Measurements from ENCODE around the gene WDR38. TPM values are rescaled to one million over a fixed set of nuclear protein-coding genes. Genes with fewer than 3 reads are reported as not detected.

The WDR38 gene, protein sequence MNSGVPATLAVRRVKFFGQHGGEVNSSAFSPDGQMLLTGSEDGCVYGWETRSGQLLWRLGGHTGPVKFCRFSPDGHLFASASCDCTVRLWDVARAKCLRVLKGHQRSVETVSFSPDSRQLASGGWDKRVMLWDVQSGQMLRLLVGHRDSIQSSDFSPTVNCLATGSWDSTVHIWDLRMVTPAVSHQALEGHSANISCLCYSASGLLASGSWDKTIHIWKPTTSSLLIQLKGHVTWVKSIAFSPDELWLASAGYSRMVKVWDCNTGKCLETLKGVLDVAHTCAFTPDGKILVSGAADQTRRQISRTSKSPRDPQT
- not detected in 2 replicates for total RNA-seq

DNA sequence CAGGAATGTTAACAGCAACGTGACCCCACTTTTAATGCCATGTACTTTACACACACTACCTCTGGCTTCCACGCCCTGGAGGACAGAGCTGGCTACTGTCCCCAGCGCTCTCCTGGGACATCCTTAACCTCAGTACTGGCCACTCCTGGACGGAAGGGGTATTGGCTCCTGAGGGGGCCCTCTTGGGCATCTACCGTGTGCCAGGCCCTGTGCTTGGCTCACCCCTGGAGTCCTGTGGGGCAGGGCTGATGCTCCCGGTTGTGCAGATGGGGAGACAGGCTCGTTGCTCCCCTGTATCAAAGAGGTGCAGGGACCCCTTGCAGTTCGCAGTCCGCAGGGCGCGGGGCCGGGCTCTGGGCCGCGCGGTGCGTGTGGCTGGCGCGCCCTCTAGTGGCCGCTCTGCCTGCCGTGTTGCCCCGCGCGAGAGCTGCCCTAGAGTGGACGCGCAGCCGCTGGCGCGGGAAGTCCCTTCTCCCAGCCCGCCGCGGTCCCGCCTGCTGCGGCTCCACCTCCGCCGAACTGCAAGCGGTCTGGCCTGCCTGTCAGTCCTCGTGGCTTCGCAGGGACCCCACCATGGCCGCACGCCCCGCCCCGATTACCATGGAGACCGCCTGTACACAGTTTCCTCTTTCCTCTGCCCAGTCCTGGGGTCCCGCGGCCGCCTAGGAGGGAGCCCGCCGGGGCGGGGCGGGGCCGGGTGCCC, at the start of gene WDR38:
WDR38 (plus strand) TSS at position 632 of the 703 bp plus-strand sequence. CDS start 72 bp downstream, outside the sequence.

DNA sequence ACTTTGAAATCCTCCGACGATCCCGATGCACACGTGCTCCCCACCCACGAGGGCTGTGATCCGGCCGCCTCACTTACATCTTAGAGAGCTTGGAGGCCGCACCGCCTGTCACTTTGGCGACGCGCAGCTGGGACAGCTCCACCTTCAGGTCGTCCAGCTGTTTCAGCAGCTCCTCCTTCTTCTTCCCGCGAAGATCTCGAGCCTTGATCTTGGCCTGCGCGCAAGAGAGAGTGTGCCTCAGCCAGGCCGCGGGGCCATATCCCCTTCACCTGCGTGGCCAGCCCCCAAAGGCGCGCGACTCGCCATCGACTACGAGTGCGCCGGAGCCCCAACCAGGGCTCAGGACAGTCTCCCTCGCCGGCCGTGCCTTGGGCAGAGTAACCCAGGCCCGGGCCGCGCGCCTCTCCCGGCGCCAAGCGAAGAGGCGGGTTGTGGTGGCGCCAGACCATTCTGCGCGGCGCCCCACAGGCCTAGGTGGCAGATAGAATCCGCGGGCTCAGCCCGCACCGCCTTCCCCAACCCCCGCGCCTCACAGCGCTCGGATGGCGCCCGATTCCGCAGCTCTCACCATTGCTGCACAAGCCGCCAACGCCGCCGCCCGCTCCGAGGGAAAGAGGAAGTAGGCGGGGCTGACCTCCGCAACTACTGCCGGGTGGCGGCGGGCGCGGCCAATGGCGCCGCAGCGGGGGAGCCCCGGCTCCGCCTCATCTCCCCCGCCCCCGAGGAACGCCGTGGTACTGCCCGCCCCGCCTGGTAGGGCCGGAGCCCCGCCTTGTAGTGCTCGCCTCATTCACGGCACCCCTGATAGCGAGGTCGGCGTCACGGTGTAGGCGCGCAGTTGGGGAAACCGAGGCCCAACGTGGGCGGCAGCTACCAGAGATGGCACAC, 8.3 kb downstream of the WDR38 start, which contains the start of the genes ARPC5L and RPL35:
ARPC5L (plus strand) TSS at position 789 of the 888 bp plus-strand sequence. CDS start 7,161 bp downstream, outside the sequence.
RPL35 (minus strand) TSS at position 616 of the 888 bp plus-strand sequence; CDS start at position 571, 45 bp downstream.

Other genes starting within 250 kb of the WDR38 start
- 2.1 and 5.2 TPM in 2 replicates for gene NR6A1, start 82.1 kb upstream of the WDR38 start, total RNA-seq
- gene OLFML2A, start 76.3 kb upstream of the WDR38 start, total RNA-seq, result 3.1 and 128 TPM in 2 replicates
- 1,196 and 2,349 TPM in 2 replicates for gene RPL35, start 8.5 kb downstream of the WDR38 start, total RNA-seq
- 34.5 and 37.0 TPM in 2 replicates for gene ARPC5L, start 8.7 kb downstream of the WDR38 start, total RNA-seq
- 12.0 and 18.0 TPM in 2 replicates for gene GOLGA1, start 87.6 kb downstream of the WDR38 start, total RNA-seq